GM19372 (cell line): ENCODE measurements around the gene OR10H2.
"Not testable (repeated sequence)": the region's sequence is repeated elsewhere in the genome, so short reads cannot be mapped to it uniquely, and the experiment has no call there.

Experiments
- ATAC-seq: cut with Tn5 transposase; IDR thresholded peaks from one replicate; pipeline ENCODE4 v1.9.1; 2021; ENCODE audit warnings: mild to moderate bottlenecking, low read depth, moderate library complexity; ENCODE audit not compliant: unreplicated experiment

OR10H2 gene

GRCh38 chr19:15727724-15728123 lies at the start of gene OR10H2:
TSS of gene OR10H2 (plus strand) at chr19:15728024. CDS start at chr19:15728044, 20 bp downstream.
- ATAC-seq = no peak

GRCh38 chr19:15679089-15679488 lies 48.7 kb upstream of the OR10H2 start:
- ATAC-seq = no peak

GRCh38 chr19:15679865-15680264 lies 48.0 kb upstream of the OR10H2 start:
- ATAC-seq = not testable (repeated sequence)

GRCh38 chr19:15680478-15681322 lies 47.1 kb upstream of the OR10H2 start:
- ATAC-seq = no peak

- no peak for ATAC-seq
Measured at GRCh38 chr19:15683411-15683810, 44.4 kb upstream of the OR10H2 start.

- ATAC-seq = no peak
Measured at GRCh38 chr19:15684828-15685227, 43.0 kb upstream of the OR10H2 start.

GRCh38 chr19:15696654-15697194 lies 31.1 kb upstream of the OR10H2 start:
- ATAC-seq = no peak

- no peak for ATAC-seq
Measured at GRCh38 chr19:15701757-15702533, 25.9 kb upstream of the OR10H2 start.

GRCh38 chr19:15702534-15702930 lies 25.3 kb upstream of the OR10H2 start:
- ATAC-seq = no peak

- no peak for ATAC-seq
Measured at GRCh38 chr19:15714638-15715037, 13.2 kb upstream of the OR10H2 start.

GRCh38 chr19:15715642-15716041 lies 12.2 kb upstream of the OR10H2 start:
- no peak for ATAC-seq

- ATAC-seq = no peak
Measured at GRCh38 chr19:15717809-15718208, 10.0 kb upstream of the OR10H2 start.

- ATAC-seq = no peak
Measured at GRCh38 chr19:15721268-15721667, 6.6 kb upstream of the OR10H2 start.

- ATAC-seq = no peak
Measured at GRCh38 chr19:15722956-15723355, 4.9 kb upstream of the OR10H2 start.

- ATAC-seq = no peak
Measured at GRCh38 chr19:15730538-15730937, 2.7 kb downstream of the OR10H2 start.

- no peak for ATAC-seq
Measured at GRCh38 chr19:15732388-15732787, 4.6 kb downstream of the OR10H2 start.

- no peak for ATAC-seq
Measured at GRCh38 chr19:15733895-15734294, 6.1 kb downstream of the OR10H2 start.

GRCh38 chr19:15737722-15738121 lies 9.9 kb downstream of the OR10H2 start, which contains the start of gene OR10H3:
TSS of gene OR10H3 (plus strand) at chr19:15737985. CDS start at chr19:15741393, 3,408 bp downstream.
- ATAC-seq = no peak

- no peak for ATAC-seq
Measured at GRCh38 chr19:15740785-15741184, 13.0 kb downstream of the OR10H2 start.

- no peak for ATAC-seq
Measured at GRCh38 chr19:15748239-15748638, 20.4 kb downstream of the OR10H2 start.

GRCh38 chr19:15758379-15758778 lies 30.6 kb downstream of the OR10H2 start:
- no peak for ATAC-seq
